Activated CD4-positive, alpha-beta T cell treated with anti-CD3 and anti-CD28 coated beads, Interleukin-2, amount 10 ng/mL, durations not matched to agents 7 days and 5 days (primary cell): ENCODE data around the gene CELF3. TPM values are rescaled to one million over a fixed set of nuclear protein-coding genes. Genes with fewer than 3 reads are reported as not detected.
"Not testable (repeated sequence)": the region's sequence is repeated elsewhere in the genome, so short reads cannot be mapped to it uniquely, and the experiment has no call there.

ENCODE experiments used
- CTCF ChIA-PET: fragments of 350-600 bp; sonication (Branson Sonifier 250); formaldehyde crosslinking; loops from one replicate; lab custom pipeline; 2021; ENCODE audit warnings: antibody characterized with exemption; lab: Charles Lee
- POLR2A ChIA-PET: fragments of 350-600 bp; sonication (Branson Sonifier 250); formaldehyde crosslinking; loops from one replicate; lab custom pipeline; 2021; ENCODE audit warnings: antibody characterized with exemption; lab: Charles Lee
- DNase-seq: peaks from one replicate; pipeline ENCODE4 v3.0.0-alpha.2; 2020
- H3K27ac Mint-ChIP-seq: one replicate; pipeline ENCODE4 v1.8.0; 2021; ENCODE audit warnings: mild to moderate bottlenecking, moderate library complexity, mixed read lengths
- H3K27me3 Mint-ChIP-seq: one replicate; pipeline ENCODE4 v1.8.0; 2021; ENCODE audit warnings: mixed read lengths
- H3K36me3 Mint-ChIP-seq: one replicate; pipeline ENCODE4 v1.8.0; 2021; ENCODE audit warnings: low read depth, mixed read lengths
- H3K4me1 Mint-ChIP-seq: one replicate; pipeline ENCODE4 v1.8.0; 2021; ENCODE audit warnings: mixed read lengths
- H3K4me3 Mint-ChIP-seq: one replicate; pipeline ENCODE4 v1.8.0; 2021; ENCODE audit warnings: mild to moderate bottlenecking, moderate library complexity, mixed read lengths
- H3K9me3 Mint-ChIP-seq: one replicate; pipeline ENCODE4 v1.8.0; 2021; ENCODE audit warnings: mixed read lengths
- total RNA-seq, 2 experiments: library from RNA; stranded (reverse); gene quantifications; one replicate each; pipeline ENCODE4 v1.2.3, GENCODE V29; 2021

Gene CELF3
- total RNA-seq, 2 experiments from 2014 or later: not detected

DNA sequence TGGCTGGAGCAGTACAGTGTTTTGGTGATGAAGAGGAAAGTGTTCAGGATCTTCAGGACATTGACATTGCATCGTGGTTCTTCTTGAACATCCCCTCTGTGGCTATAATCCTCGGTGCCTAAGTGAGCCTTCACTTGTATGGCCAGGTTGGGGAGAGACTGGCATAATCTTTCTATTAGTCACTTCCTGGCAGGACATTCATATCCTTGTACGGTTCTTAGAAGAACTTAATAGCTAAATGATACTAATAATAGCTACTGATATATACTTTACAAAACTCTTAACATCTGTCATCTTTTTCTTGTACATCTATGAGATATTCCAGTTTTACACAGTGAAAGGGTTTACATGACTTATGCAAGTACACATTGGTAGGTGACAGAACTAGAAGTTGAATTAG is 35.8 kb downstream of the CELF3 start:
- no peak overlapping the region for H3K4me3 Mint-ChIP-seq
- H3K27ac Mint-ChIP-seq: no peak overlapping the region
- H3K27me3 Mint-ChIP-seq: no peaks in the 10 kb centered on the region
- POLR2A ChIA-PET: no interaction called here
- H3K4me1 Mint-ChIP-seq: no peaks in the 10 kb centered on the region
- H3K9me3 Mint-ChIP-seq: no peaks in the 10 kb centered on the region
- H3K36me3 Mint-ChIP-seq: peaks cover 5% of the 10 kb centered on the region
- DNase-seq: no peak
- CTCF ChIA-PET: no interaction called here

DNA sequence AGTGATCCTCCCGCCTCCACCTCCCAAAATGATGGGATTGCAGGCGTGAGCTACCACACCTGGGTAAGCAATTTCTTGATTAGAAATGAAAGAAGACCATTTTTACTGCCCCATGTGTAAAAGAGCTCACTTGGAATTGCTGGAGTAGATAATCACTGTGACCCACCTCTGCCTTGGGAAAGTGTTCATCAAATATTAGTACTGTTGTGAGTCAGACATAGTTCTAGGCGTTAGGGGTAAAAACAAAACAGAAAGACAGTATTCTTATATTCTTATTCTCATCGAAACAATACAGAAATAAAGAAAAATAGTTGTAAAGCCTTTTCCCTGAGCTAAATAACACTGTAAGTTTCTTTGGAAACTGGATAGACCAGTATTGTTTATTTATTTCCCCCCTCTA is 36.2 kb downstream of the CELF3 start:
- Mint-ChIP-seq H3K36me3 (peaks cover 5% of the 10 kb centered on the region), H3K4me3 (no peak overlapping the region), H3K9me3 (no peaks in the 10 kb centered on the region), H3K27me3 (no peaks in the 10 kb centered on the region), H3K27ac (no peak overlapping the region), H3K4me1 (no peaks in the 10 kb centered on the region)
- CTCF ChIA-PET: no interaction called here
- POLR2A ChIA-PET: no interaction called here
- no peak for DNase-seq

DNA sequence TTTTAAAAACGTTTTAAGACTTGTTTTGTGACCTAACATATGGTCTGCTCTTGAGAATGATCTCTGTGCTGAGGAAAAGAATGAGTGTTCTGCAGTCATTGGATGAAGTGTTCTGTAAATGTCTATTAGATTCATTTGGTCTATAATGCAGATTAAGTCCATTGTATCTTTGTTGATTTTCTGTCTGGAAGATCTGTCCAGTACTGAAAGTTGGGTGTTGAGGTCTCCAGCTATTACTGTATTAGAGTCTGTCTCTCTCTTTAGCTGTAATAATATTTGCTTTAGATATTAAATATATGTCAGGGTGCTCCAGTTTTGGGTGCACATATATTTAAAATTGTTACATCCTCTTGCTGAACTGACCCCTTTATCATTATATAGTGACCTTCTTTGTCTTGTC is 43.2 kb downstream of the CELF3 start:
- no peak overlapping the region for H3K27ac Mint-ChIP-seq
- no peak for DNase-seq
- peaks cover 4% of the 10 kb centered on the region for H3K9me3 Mint-ChIP-seq
- no peaks in the 10 kb centered on the region for H3K4me1 Mint-ChIP-seq
- ChIA-PET CTCF (interaction anchor here (0.9 kb wide), 1 partner anchor 19 kb away, joined by 3 read pairs; no protein-coding TSS in a partner anchor), POLR2A (no interaction called here)
- no peak overlapping the region for H3K4me3 Mint-ChIP-seq
- no peaks in the 10 kb centered on the region for H3K27me3 Mint-ChIP-seq
- peaks cover 38% of the 10 kb centered on the region for H3K36me3 Mint-ChIP-seq

DNA sequence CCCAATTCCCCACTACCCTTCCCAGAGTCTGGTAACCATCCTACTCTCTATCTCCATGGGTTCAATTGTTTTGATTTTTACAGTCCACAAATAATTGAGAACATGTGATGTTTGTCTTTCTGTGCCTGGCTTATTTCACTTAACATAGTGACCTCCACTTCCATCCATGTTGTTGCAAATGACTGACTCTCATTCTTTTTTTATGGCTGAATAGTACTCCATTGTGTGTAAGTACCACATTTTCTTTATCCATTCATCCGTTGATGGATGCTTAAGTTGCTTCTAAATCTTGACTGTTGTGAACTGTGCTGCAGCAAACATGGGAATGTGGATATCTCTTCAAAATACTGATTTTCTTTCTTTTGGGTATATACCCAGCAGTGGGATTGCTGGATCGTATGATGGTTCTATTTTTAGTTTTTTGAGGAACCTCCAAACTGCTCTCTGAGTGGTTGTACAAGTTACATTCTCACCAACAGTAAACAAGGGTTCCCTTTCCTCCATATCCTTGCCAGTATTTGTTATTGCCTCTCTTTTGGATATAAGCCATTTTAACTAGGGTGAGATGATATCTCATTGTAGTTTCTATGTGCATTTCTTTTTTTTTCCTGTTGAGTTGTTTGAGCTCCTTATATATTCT is 46.4 kb downstream of the CELF3 start:
- DNase-seq, H3K9me3 Mint-ChIP-seq, POLR2A ChIA-PET, H3K27me3 Mint-ChIP-seq, H3K27ac Mint-ChIP-seq, H3K4me1 Mint-ChIP-seq, H3K4me3 Mint-ChIP-seq: not testable (repeated sequence)
- H3K36me3 Mint-ChIP-seq: peaks cover 36% of the 10 kb centered on the region
- CTCF ChIA-PET: interaction anchor here (0.6 kb wide), 1 partner anchor 407 kb away, joined by 4 read pairs; no protein-coding TSS in a partner anchor

DNA sequence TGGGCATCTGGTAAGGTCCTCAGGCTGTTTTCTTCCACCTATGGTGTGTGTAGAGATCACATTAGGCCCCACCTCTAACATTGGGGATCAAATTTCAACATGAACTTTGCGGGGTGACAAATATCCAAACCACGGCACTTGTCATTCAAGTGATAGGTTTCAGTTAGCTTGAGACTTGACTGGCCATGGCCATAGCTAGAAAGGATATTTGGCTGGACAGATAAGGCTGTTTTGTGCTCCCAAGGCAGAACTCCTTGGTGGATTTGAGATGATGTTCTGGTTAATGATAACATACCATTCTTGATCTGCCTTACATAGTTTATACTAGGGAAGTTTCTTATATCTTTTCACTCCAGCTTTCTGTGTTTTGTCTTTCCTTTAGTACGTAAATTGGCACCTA is 48.5 kb downstream of the CELF3 start:
- H3K36me3 Mint-ChIP-seq: peaks cover 33% of the 10 kb centered on the region
- H3K9me3 Mint-ChIP-seq: peaks cover 4% of the 10 kb centered on the region
- no peak for DNase-seq
- H3K27me3 Mint-ChIP-seq: no peaks in the 10 kb centered on the region
- no peak overlapping the region for H3K27ac Mint-ChIP-seq
- POLR2A ChIA-PET: no interaction called here
- CTCF ChIA-PET: interaction anchor here (1.3 kb wide), 1 partner anchor 12 kb away, joined by 3 read pairs; no protein-coding TSS in a partner anchor
- H3K4me1 Mint-ChIP-seq: peaks cover 7% of the 10 kb centered on the region
- H3K4me3 Mint-ChIP-seq: no peak overlapping the region

DNA sequence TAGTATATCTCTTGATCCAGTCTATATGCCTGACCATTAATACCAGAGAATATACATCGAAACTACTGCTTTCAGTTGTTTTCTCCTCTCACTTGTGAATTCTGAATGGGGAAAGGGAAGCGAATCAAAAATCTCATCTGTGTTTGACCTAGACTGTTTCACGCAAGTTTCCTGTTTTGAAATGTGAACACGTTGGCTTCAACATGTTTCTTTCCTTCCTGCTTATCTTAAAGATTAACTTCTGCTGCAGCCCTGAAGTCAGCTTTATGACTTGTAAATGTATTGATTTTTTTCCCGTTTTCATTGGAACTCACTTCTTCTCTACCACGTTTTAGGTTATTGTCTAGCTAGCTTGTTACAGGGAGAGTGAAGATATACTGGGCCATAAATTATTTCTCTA is 54.9 kb downstream of the CELF3 start:
- Mint-ChIP-seq H3K9me3 (no peaks in the 10 kb centered on the region), H3K27ac (peak overlapping the region; percentile 37), H3K4me3 (no peak overlapping the region), H3K27me3 (no peaks in the 10 kb centered on the region), H3K36me3 (peaks cover 26% of the 10 kb centered on the region), H3K4me1 (peaks cover 14% of the 10 kb centered on the region)
- no peak for DNase-seq
- POLR2A ChIA-PET: no interaction called here
- CTCF ChIA-PET: interaction anchor here (1.1 kb wide), 1 partner anchor 59 kb away, joined by 4 read pairs; the partner anchor contains the start of gene RIIAD1

DNA sequence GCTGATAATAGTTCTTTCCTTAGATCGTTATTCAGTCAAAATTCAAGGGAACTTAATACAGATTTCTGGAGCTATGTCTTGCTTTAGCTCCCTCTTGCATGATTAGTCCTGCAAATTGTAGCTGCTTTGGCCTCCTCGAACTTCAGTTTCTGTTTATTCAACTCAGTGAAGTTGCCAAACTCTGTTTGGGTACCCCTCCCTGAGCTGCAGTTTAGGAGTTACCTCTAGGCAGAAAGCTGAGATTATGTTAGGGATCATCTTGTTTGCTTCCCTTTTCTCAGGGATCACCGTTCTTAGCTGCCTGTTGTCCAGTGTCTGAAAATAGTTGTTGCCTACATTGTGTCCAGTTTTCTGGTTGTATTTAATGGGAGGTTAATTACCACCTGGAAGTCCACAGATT is 61.2 kb downstream of the CELF3 start:
- ChIA-PET POLR2A (no interaction called here), CTCF (interaction anchor here (0.9 to 1.5 kb wide), 3 partner anchors 13 to 183 kb away, joined by 3 to 4 read pairs (median 3); no protein-coding TSS in a partner anchor)
- no peak overlapping the region for H3K27ac Mint-ChIP-seq
- H3K27me3 Mint-ChIP-seq: no peaks in the 10 kb centered on the region
- H3K36me3 Mint-ChIP-seq: peaks cover 26% of the 10 kb centered on the region
- H3K4me1 Mint-ChIP-seq: peaks cover 18% of the 10 kb centered on the region
- H3K9me3 Mint-ChIP-seq: no peaks in the 10 kb centered on the region
- H3K4me3 Mint-ChIP-seq: no peak overlapping the region
- DNase-seq: no peak

DNA sequence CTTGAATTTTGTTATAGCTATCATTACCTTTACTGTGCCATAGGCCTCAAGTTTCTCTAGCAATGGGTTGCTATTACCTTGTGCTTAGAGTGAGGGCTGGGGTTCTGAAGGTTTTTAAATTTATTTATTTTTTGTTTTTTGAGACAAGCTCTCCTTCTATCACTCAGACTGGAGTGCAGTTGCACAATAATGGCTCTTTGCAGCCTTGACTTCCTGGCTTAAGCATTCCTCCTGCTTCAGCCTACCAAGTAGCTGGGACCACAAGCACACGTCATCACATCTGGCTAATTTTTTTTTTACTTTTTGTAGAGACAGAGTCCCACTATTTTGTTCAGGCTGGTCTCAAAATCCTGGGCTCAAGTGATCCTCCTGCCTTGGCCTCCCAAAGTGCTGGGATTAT is 63.2 kb downstream of the CELF3 start:
- POLR2A ChIA-PET: no interaction called here
- no peaks in the 10 kb centered on the region for H3K27me3 Mint-ChIP-seq

More for the DNA sequence above, 63.2 kb downstream of the CELF3 start:
- peaks cover 25% of the 10 kb centered on the region for H3K36me3 Mint-ChIP-seq
- CTCF ChIA-PET: interaction anchor here (0.6 to 1.0 kb wide), 4 partner anchors 12 to 118 kb away, joined by 3 read pairs; no protein-coding TSS in a partner anchor
- no peaks in the 10 kb centered on the region for H3K9me3 Mint-ChIP-seq
- DNase-seq: no peak
- no peak overlapping the region for H3K4me3 Mint-ChIP-seq
- peak overlapping the region; percentile 5 for H3K27ac Mint-ChIP-seq
- H3K4me1 Mint-ChIP-seq: peaks cover 18% of the 10 kb centered on the region

Other genes starting within 250 kb of the CELF3 start
- under 1 TPM; 0.17 to 0.30 TPM for gene CGN, start 205.4 kb downstream of the CELF3 start, total RNA-seq
- 1 to 10 TPM; 1.9 to 2.2 TPM for gene TUFT1, start 176.5 kb downstream of the CELF3 start, total RNA-seq
- gene SNX27, start 104.8 kb downstream of the CELF3 start, total RNA-seq: 10 to 100 TPM; 24.5 to 25.1 TPM
- gene RIIAD1, start 4.7 kb upstream of the CELF3 start, total RNA-seq: not detected
- gene MRPL9, start 46.7 kb upstream of the CELF3 start, total RNA-seq: 100 to 1,000 TPM; 110 to 117 TPM
- 10 to 100 TPM; 14.6 to 17.3 TPM for gene TDRKH, start 73.7 kb upstream of the CELF3 start, total RNA-seq
- under 1 TPM; 0.35 to 0.50 TPM for gene LINGO4, start 88.6 kb upstream of the CELF3 start, total RNA-seq
- gene RORC, start 115.0 kb upstream of the CELF3 start, total RNA-seq: 1 to 10 TPM; 7.3 to 7.5 TPM
- gene C2CD4D, start 123.0 kb upstream of the CELF3 start, total RNA-seq: 1 to 10 TPM in 1 of 2 experiments, under 1 TPM in 1; 0.89 to 1.1 TPM
- not detected for gene THEM5, start 136.9 kb upstream of the CELF3 start, total RNA-seq
- 10 to 100 TPM; 33.5 to 34.0 TPM for gene THEM4, start 192.7 kb upstream of the CELF3 start, total RNA-seq